NCI-H187 treated with DMSO at 0.1 percent for 48 hours (cell line): ENCODE data around the gene FAM83D.
"Not testable (repeated sequence)": the region's sequence is repeated elsewhere in the genome, so short reads cannot be mapped to it uniquely, and the experiment has no call there.

ENCODE experiments used
- DNase-seq: peaks from one replicate; lab custom pipeline; 2025; lab: John Stamatoyannopoulos, UW

FAM83D gene

DNA sequence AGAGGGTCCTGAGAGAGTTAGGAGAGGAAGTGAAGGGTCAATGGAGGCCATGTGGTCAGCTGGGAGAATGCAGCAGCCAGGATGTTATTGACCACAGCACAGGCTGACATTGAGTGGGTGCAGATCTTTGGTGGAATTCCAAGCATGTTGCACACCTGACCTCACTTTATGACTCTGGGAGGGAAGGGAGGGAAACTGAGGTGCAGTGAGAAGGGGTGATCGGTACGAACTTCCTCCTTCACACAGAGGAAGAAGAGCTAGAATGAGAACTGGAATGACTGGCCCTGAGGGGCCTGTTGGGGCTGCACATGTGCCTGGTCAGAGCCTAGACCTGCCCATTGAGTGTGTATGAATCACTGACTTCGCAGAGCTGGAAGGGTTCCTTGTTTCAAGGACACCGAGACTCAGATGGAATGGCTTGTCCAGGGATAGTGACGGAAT is 9.8 kb downstream of the FAM83D start:
- DNase-seq = no peak

DNA sequence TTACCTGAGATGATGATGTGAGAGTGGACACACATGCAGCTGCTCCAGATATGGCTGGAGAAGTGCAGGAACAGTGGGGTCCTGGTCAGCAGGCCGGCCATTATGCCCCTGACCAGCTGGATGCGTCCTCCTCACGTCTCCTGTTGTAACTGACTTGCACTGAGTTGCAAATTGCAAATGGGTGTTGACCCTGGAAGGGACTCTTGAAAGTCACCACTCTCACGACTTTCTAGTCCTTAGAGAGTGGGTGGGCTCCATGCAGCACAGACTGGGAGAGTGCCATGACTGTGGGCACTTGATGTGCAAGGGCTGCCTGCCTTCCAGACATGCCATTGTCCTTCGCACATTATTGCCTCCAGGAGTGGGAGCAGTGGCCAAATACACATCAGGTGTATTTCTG is 10.8 kb downstream of the FAM83D start:
- DNase-seq = no peak

- no peak for DNase-seq
These were observed 11.8 kb downstream of the FAM83D start for GRCh38 chr20:38937978-38938473.

DNA sequence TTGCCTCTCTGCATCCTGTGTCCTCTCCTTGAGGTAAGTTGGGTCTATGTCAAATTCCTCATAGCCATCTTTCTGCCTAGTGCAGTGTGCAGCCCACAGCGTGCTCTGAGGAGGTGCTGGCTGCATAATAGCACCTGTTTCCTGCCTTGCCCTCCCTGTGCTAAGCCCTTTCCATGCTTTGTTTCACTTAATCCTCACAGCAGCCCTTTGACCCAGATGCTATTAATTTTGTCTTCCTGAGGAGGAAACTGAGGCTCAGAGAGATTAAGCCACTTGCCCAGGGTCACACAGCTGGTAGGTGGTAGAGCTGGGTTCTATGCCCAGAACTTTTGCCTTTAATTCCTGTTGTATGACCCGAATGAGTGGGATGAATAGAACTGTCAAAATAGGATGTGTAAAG is 13.5 kb downstream of the FAM83D start:
- no peak for DNase-seq

DNA sequence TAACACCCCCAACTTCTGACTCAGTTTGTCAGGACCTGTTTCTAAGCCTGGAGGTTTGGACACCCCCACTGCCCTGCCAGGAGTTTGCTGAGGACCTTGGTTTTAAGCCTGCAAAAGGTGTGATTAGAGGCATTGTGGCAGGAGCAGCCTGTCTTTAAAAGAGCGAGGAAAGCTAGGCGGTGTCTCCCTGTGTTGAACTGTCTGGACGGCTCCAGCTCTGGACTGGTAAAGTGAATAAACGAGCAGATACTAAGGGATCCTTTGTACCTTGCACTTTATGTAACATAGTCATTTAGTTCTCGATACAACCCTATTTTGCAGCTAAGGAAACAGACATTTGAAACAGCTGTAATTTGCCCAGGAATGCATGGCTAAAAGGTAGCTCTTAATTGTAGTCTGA is 14.4 kb downstream of the FAM83D start:
- DNase-seq = no peak

DNA sequence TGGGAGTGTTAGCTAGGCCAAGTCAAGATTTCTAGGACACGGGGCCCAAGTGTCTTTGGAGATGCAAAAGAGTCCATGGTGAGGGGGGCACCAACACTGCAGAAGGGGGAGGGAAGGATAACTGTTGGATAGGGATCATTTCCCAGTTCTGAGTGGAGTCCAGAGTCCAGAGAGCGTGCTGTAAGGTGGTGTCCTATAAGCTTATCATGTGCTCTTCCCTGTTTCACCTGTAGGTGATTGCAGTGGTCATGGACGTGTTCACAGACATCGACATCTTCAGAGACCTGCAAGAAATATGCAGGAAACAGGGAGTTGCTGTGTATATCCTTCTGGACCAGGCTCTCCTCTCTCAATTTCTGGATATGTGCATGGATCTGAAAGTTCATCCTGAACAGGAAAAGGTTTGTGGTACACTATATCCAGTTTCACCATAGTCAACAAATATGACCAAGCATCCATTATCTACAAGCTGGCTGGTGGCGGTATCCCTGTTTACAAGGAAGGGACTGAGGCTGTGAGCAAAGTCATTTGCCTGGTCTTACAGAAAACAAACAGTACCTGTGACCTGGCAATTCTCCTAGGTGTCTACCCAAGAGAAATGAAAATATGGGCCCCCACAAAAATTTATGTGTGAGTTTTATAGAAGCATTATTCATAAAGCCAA is 15.6 kb downstream of the FAM83D start:
- DNase-seq = no peak

- no peak for DNase-seq
These were observed 18.8 kb downstream of the FAM83D start for GRCh38 chr20:38945012-38945411.

DNA sequence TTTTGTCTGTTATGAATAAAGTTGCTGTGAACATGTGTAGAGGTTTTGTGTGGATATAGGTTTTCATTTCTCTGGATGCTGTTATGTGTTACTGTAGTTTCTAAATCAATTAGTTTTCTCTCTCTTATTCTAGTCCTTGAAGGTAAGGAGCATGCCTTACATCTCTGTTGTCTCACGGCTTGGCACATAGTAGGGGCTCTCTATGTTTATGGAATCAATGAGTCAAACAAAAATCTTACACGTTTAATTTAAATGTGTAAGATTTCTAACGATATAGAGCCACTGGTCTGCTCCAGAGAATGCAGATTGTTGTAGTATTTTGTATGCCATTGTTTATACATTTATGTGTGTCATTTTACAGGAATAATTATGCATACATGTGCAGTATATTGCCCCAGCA is 20.6 kb downstream of the FAM83D start:
- no peak for DNase-seq

GRCh38 chr20:38947931-38948362 is 21.7 kb downstream of the FAM83D start:
- no peak for DNase-seq

DNA sequence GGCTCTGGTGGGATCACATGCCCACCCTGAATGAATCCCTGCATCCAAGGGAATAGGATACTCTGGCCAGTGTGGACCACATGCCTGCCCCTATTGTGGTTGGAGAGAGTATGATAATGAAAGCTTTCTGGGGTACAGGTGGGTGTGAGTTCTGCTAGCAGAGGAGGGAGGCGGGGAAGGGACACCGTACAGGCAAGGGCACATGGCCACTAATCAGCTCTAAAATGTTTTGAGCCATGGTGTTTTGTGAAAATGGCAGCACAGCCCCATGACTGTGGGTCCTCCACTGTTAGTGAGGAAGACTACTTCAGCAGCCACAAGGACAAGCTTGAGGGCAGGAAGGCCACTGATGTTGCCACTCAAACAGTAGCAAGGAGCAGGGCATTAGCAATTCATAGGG is 24.0 kb downstream of the FAM83D start:
- no peak for DNase-seq

- DNase-seq = no peak
These were observed 25.4 kb downstream of the FAM83D start for GRCh38 chr20:38951611-38952010.

DNA sequence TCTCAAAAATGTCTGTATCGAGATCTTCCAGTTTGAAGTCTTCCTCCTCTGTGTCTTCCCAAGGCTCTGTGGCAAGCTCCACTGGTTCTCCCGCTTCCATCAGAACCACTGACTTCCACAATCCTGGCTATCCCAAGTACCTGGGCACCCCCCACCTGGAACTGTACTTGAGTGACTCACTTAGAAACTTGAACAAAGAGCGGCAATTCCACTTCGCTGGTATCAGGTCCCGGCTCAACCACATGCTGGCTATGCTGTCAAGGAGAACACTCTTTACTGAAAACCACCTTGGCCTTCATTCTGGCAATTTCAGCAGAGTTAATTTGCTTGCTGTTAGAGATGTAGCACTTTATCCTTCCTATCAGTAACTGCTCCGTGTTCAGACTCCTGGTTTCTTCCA is 25.9 kb downstream of the FAM83D start:
- no peak for DNase-seq

GRCh38 chr20:38953630-38954340 is 27.6 kb downstream of the FAM83D start:
- DNase-seq = no peak

GRCh38 chr20:38957235-38957876 is 31.1 kb downstream of the FAM83D start:
- DNase-seq = no peak

DNA sequence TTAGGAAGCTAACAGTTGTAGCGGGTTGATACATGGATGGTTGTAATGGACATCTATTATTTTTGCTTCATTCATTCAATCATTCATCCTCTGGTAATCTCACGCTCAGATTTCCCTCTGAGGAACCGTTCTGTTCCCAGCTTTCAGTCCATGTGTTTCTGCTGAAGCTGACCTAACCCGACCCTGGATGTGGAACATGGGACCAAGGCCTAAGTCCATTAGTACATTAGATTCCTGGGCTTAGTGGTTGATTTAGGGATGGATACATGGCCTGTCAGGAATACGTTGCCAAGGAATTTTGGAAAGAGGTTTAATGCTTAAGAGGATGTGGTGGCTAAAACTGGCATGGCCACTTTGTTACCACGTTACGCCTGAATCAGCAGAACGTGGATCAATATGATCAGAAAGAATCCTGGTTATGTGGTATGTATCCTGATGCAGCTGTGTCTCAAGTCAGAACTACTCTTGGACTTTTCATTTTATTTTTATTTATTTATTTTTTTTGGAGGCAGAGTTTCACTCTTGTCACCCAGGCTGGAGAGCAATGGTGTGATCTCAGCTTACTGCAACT is 31.8 kb downstream of the FAM83D start:
- no peak for DNase-seq

GRCh38 chr20:38960187-38960687 is 34.0 kb downstream of the FAM83D start:
- not testable (repeated sequence) for DNase-seq

DNA sequence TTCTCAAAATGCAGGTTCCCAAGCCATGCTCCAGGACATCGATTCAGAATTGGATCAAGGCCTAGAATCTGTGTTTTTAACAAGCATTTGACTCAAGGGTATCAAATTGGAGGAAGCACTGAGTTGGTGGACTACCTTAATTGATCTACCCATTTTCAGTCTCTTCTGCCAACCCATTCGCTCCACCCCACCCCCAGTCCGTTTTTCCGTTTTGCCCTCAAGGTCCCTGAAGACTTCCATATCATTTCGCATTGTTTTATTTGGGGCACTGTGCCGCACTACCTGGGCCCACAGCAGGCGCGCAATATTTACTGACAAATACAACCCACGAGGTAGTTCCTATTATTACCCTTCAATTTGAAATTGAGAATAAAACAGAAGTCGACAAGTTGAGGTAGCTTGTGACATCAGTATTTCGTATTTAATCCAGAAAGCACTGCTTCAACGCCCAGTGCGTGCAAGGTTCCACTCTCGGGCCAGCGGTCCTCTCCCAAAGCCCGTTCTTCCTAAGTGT is 35.4 kb downstream of the FAM83D start:
- no peak for DNase-seq

- DNase-seq = peak; percentile 78
These were observed 36.1 kb downstream of the FAM83D start, which contains the start of gene DHX35 for GRCh38 chr20:38962044-38962927. Gene DHX35 (plus strand): TSS chr20:38962344. CDS start chr20:38962368, 24 bp downstream.

GRCh38 chr20:38962928-38963401 is 36.7 kb downstream of the FAM83D start:
- no peak for DNase-seq

GRCh38 chr20:38963745-38964144 is 37.5 kb downstream of the FAM83D start:
- no peak for DNase-seq

GRCh38 chr20:38965264-38965663 is 39.0 kb downstream of the FAM83D start:
- DNase-seq = no peak
